Choroid plexus epithelial cell (primary cell): ENCODE results near the gene LMOD1.

ENCODE experiments used
- DNase-seq: peaks from one replicate; pipeline ENCODE4 v3.0.0-alpha.2; 2010; ENCODE audit warnings: low read depth
- H3K4me3 ChIP-seq: 2 replicates; pipeline ENCODE4 v1.5.1; 2011; ENCODE audit warnings: low read depth, mild to moderate bottlenecking, control low read depth, low read length, moderate library complexity
- CTCF ChIP-seq: conservative IDR thresholded peaks from 2 replicates; pipeline ENCODE4 v1.5.1; 2011; ENCODE audit warnings: low read depth, mild to moderate bottlenecking, control low read depth, inconsistent platforms, low read length, moderate library complexity

Gene LMOD1

GRCh38 chr1:201916649-201917249 lies 29.6 kb downstream of the LMOD1 start:
- no peak overlapping the region for H3K4me3 ChIP-seq
- peak; percentile 97 for DNase-seq
- no peak for TF ChIP-seq CTCF

- TF ChIP-seq CTCF: no peak
- H3K4me3 ChIP-seq: no peak overlapping the region
- DNase-seq: no peak
Measured at GRCh38 chr1:201914456-201915235, 31.7 kb downstream of the LMOD1 start.

- no peak overlapping the region for H3K4me3 ChIP-seq
- no peak for TF ChIP-seq CTCF
- DNase-seq: peak; percentile 69
Measured at GRCh38 chr1:201912832-201913231, 33.5 kb downstream of the LMOD1 start.

- H3K4me3 ChIP-seq: no peak overlapping the region
- TF ChIP-seq CTCF: no peak
- peak; percentile 53 for DNase-seq
Measured at GRCh38 chr1:201911826-201912571, 34.3 kb downstream of the LMOD1 start.

GRCh38 chr1:201907621-201908020 lies 38.7 kb downstream of the LMOD1 start:
- no peak for TF ChIP-seq CTCF
- no peak overlapping the region for H3K4me3 ChIP-seq
- no peak for DNase-seq

- DNase-seq: no peak
- no peak for TF ChIP-seq CTCF
- no peak overlapping the region for H3K4me3 ChIP-seq
Measured at GRCh38 chr1:201906336-201906735, 40.0 kb downstream of the LMOD1 start.
